Hepatocyte (in vitro differentiated cells): ENCODE data around the gene TMEM244.
"Not testable (repeated sequence)": the region's sequence is repeated elsewhere in the genome, so short reads cannot be mapped to it uniquely, and the experiment has no call there.

ENCODE experiments used
- CTCF ChIP-seq: fragments of 200-600 bp; sonication (generic); IDR thresholded peaks from 2 replicates; pipeline ENCODE4 v1.5.1; 2016; ENCODE audit warnings: antibody characterized with exemption, mild to moderate bottlenecking; ENCODE audit not compliant: poor library complexity
- EZH2 ChIP-seq: fragments of 200-600 bp; sonication (generic); IDR thresholded peaks from 2 replicates; pipeline ENCODE4 v1.6.1; 2016; ENCODE audit warnings: antibody characterized with exemption, mild to moderate bottlenecking, borderline replicate concordance

- not testable (repeated sequence) for TF ChIP-seq CTCF, EZH2
Measured at GRCh38 chr6:129877894-129878293, 16.8 kb upstream of the TMEM244 start.
